ENCODE results near the gene ATP2B2. TPM values are rescaled to one million over a fixed set of nuclear protein-coding genes. Genes with fewer than 3 reads are reported as not detected.

The ATP2B2 gene
- total RNA-seq, 4 donors from 2014 or later = 0.11 to 0.42 (median 0.15) TPM; not detected in 1

DNA sequence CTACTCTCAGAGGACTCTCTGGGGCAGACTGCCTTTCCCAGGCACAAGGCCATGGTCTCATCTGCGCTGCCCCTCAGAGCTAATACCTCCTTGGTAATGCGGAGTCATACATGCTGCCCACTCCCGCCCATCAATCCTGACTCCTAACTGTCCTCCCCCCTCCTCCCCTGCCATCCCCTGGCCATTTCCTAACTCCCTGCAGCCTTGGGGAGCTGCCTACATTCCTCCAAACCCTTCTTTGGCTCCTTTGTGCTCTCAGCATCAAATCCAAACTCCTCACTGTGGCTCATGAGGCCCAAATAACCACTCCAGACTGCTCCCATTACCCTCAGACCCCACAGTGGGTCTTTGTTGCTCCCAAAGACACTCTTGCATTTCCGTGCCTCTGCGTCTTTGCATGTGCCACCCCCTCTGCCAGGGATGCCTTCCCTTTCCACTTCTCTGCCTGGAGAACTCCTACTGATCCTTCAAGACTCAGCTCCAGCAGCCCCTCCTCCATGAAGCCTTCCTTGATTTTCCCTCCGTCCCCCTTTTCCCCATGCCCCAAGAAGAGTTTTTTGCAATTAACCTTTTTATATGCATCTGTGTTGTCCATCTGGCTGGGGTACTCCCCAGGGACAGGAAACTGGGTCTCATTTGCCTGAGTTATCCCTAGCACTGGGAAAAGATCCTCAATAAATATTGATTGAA is 5.5 kb upstream of the ATP2B2 start:
- intact Hi-C loops (cut with DNase I) = no loop called here
- WGBS, 2 donors = 82 to 84% methylated on average over 6 of the region's 6 CpGs
- no peaks in the 10 kb centered on the region for H3K4me1 ChIP-seq
- H3K9me3 ChIP-seq = no peaks in the 10 kb centered on the region
- DNase-seq = no peak
- no peak overlapping the region for H3K27ac ChIP-seq
- H3K27me3 ChIP-seq = no peaks in the 10 kb centered on the region
- no peak overlapping the region for H3K4me3 ChIP-seq (replicated peaks in 1 of 3)
- no peak for TF ChIP-seq POLR2A (IDR thresholded peaks at IDR 0.05)
- TF ChIP-seq, protein P1, sequence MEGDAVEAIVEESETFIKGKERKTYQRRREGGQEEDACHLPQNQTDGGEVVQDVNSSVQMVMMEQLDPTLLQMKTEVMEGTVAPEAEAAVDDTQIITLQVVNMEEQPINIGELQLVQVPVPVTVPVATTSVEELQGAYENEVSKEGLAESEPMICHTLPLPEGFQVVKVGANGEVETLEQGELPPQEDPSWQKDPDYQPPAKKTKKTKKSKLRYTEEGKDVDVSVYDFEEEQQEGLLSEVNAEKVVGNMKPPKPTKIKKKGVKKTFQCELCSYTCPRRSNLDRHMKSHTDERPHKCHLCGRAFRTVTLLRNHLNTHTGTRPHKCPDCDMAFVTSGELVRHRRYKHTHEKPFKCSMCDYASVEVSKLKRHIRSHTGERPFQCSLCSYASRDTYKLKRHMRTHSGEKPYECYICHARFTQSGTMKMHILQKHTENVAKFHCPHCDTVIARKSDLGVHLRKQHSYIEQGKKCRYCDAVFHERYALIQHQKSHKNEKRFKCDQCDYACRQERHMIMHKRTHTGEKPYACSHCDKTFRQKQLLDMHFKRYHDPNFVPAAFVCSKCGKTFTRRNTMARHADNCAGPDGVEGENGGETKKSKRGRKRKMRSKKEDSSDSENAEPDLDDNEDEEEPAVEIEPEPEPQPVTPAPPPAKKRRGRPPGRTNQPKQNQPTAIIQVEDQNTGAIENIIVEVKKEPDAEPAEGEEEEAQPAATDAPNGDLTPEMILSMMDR (IDR thresholded peaks at IDR 0.05) = no peak
- no peaks in the 10 kb centered on the region for H3K36me3 ChIP-seq

DNA sequence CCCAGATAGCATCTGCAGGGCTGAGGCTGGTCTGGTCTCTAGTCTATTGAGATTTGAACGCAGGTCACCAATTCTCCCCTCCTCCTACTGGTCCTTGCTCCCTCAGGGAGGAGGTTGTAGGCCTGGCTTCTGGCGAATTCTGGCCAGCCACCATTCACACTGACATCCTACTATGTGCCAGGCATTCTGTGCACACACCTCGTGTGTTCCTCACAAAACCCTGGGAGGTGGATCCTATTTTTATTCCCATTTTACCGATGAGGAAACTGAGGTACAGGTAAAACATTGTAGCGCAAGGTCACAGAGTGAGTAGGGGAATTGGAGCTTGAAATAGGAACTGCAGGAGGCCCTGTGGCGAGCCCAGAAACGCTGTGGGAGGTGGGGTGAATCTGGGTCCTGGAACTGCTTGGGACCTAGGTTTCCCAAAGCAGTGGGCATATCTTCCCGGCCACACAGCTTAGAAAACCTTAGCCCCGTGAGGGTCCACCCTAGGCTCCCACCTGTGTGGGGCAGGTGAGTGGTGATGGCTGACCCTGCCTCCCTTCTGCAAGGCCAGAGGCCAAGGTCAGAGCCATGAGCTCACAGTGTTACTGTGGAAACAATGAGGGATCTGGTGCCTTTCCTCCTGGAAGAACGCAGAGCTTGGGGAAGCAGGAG is 4.8 kb upstream of the ATP2B2 start:
- peaks cover 0 to 3% of the 10 kb centered on the region in 2 donors for H3K4me1 ChIP-seq
- WGBS, 2 donors = 69 to 80% methylated on average over 10 of the region's 10 CpGs
- H3K27me3 ChIP-seq = no peaks in the 10 kb centered on the region
- no peak overlapping the region for H3K4me3 ChIP-seq (replicated peaks in 1 of 3)
- H3K27ac ChIP-seq = no peak overlapping the region
- no peaks in the 10 kb centered on the region for H3K9me3 ChIP-seq
- DNase-seq = no peak
- intact Hi-C loops (cut with DNase I) = no loop called here
- no peaks in the 10 kb centered on the region for H3K36me3 ChIP-seq
- TF ChIP-seq POLR2A (IDR thresholded peaks at IDR 0.05) = no peak
- TF ChIP-seq, protein P1 (IDR thresholded peaks at IDR 0.05) = no peak

DNA sequence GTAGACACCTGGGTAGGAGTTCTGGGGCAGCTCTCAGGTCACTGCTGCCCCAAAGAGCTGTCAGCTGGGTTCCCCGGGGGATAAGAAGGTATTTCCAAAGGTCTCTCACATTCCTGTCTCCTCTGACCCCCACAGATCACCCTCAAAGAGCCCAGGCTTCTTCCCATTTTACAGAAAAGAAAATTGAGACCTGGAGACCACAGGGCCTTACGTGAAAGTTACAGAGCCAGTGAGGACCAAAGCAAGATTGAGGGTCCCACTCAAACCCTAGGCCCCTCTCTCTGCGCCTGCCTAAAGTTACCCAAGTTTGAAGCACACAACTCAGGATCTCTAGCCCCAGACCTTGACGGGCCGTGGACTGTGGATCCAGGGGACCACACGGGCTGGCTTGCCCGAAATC is 3.9 kb upstream of the ATP2B2 start:
- WGBS, 2 donors = 76 to 84% methylated on average over 7 of the region's 7 CpGs
- H3K27ac ChIP-seq = no peak overlapping the region
- H3K27me3 ChIP-seq = no peaks in the 10 kb centered on the region
- no peak for DNase-seq
- no peak for TF ChIP-seq POLR2A (IDR thresholded peaks at IDR 0.05)
- TF ChIP-seq, protein P1 (IDR thresholded peaks at IDR 0.05) = no peak
- no peak overlapping the region for H3K4me3 ChIP-seq (replicated peaks in 1 of 3)
- intact Hi-C loops (cut with DNase I) = no loop called here
- H3K36me3 ChIP-seq = no peaks in the 10 kb centered on the region
- H3K9me3 ChIP-seq = no peaks in the 10 kb centered on the region
- H3K4me1 ChIP-seq = peaks cover 0 to 9% of the 10 kb centered on the region in 2 donors

DNA sequence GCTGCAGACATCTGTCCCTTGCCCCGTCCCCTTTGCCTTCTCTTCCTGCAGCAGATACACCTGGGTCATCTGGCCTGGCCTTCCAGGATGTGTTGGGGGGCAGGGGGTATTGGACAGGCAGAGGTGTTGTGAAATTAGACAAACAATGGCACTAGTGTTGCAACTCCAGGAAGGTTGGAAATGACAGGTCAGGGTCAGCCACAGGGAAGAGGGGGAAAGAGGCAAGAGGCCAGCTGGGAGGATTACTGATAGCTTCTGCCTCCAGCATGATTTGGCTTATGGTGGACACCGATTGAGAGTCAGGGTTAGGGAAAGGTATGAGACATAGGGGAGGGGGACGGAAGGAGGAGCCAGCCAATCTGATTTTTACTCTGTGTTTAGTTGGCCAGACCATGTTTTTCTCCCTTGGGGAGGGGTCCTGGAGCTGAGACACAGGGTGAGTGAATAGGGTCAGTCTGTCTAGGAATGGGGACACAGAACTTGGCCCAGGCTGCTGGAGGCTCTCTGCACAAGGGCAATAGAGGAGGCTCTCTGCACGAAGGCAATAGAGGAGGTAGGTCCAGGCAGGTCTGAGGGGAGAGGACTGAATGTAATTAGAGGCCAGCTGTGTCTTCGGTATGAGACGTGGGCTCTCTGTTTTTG is 3.4 kb upstream of the ATP2B2 start:
- no peaks in the 10 kb centered on the region for H3K36me3 ChIP-seq

More for the DNA sequence above, 3.4 kb upstream of the ATP2B2 start:
- TF ChIP-seq, protein P1 (IDR thresholded peaks at IDR 0.05) = no peak
- no peak for TF ChIP-seq POLR2A (IDR thresholded peaks at IDR 0.05)
- intact Hi-C loops (cut with DNase I) = no loop called here
- no peak overlapping the region for H3K4me3 ChIP-seq (replicated peaks in 1 of 3)
- H3K27ac ChIP-seq = no peak overlapping the region
- 69 to 78% methylated on average over 6 of the region's 6 CpGs for WGBS, 2 donors
- DNase-seq = no peak
- no peaks in the 10 kb centered on the region for H3K9me3 ChIP-seq
- H3K27me3 ChIP-seq = no peaks in the 10 kb centered on the region
- peaks cover 0 to 9% of the 10 kb centered on the region in 2 donors for H3K4me1 ChIP-seq

All from thyroid gland (tissue), 4 donors.